Cardiac septum (tissue), 1 donor: ENCODE measurements around the gene SORT1. TPM values are rescaled to one million over a fixed set of nuclear protein-coding genes. Genes with fewer than 3 reads are reported as not detected.
A peak's percentile ranks its signal among the peaks of the same experiment; 100 is the strongest.
"Not testable (repeated sequence)": the region's sequence is repeated elsewhere in the genome, so short reads cannot be mapped to it uniquely, and the experiment has no call there.

Experiments
- DNase-seq: peaks from one replicate; pipeline ENCODE4 v3.0.0-alpha.2; 2020; ENCODE audit warnings: low spot score
- intact Hi-C: fragments of 100-400 bp; cut with DNase I; formaldehyde crosslinking; loops from one replicate; pipeline ENCODE4 v1.14.0; 2022
- total RNA-seq: library from RNA; stranded (reverse); fragmentation: NEBNext Ultra II Directional; extraction: Animal tissue kit (Norgen Biotek cat#: 25700); gene quantifications from one replicate; pipeline ENCODE4 v1.2.1, GENCODE V29; 2021
- donor health status: DM: no; HTN: no; CAD: no.

Gene SORT1
- total RNA-seq, 1 donor from 2014 or later, result 184 TPM

GRCh38 chr1:109309347-109309746 lies 88.4 kb downstream of the SORT1 start:
- no peak for DNase-seq
- intact Hi-C loops, result no loop called here

- intact Hi-C loops, result loop anchor here (2.0 kb wide), 1 partner anchor 91 kb away; no protein-coding TSS in a partner anchor
- DNase-seq, result peak; percentile 79
Measured at GRCh38 chr1:109307274-109308021, 90.3 kb downstream of the SORT1 start.

DNA sequence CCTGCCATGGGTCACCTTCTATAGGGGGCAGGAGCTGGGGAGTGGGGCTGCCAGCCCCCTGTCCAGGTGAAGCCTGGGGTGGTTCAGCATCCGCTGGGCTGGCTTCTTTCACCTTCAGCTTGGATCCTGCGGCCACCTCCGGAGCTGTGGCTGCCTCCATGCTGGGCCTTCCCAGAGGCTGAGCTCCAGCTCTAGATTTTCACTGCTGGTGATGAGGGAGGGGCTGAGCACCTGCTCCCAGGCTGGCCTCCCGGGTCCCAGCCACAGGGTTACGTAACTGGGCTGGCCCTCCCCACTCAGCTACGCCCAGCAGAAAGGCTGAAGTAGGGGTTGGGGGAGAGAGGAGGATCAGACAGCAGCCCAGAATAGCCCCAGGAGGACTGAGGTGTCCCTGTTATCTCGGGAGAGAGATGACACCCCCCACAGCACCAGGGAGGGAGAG lies 90.9 kb downstream of the SORT1 start, which contains the start of gene MYBPHL:
TSS of gene MYBPHL (minus strand) at position 180 of the 442 bp plus-strand sequence. CDS start at position 160, 20 bp downstream.
- intact Hi-C loops, result loop anchor here (2.0 kb wide), 1 partner anchor 92 kb away; no protein-coding TSS in a partner anchor
- DNase-seq, result no peak

- intact Hi-C loops, result loop anchor here (2.0 kb wide), 1 partner anchor 93 kb away; no protein-coding TSS in a partner anchor
- DNase-seq, result not testable (repeated sequence)
Measured at GRCh38 chr1:109305991-109306390, 91.7 kb downstream of the SORT1 start.

DNA sequence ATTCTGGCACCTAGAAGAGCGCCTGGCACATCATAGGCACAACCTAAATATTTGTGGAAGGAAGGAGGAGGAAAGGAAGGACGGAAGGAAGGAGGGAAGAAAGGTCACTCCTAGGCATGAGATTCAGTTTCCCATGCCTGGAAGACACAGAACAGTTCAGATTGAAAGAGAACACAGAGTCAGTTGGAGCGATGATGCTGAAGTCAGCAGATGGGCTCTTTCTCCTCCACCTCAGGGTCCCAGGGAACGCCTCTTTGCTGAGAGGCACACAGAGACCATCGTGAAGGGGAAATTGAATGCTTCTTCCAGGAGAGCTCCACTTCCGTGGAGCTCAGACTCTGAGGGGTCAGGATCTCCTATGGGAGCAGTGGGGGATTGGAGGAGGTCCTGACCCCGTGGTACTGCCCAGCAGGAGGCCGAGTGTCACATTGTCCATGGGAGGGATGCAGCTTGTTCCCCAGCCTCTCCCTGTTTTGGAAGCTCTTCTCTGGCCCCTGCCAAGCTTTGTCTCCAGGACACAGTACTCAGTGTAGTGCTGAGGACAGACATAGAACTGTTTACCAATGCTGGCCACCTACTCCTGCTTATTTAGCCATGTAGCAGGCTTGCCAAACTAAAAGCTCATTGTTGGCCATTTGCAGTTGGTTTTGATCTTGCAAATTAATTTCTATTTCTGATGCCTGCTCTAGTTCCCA lies 93.3 kb downstream of the SORT1 start:
- DNase-seq, result no peak
- intact Hi-C loops, result no loop called here

DNA sequence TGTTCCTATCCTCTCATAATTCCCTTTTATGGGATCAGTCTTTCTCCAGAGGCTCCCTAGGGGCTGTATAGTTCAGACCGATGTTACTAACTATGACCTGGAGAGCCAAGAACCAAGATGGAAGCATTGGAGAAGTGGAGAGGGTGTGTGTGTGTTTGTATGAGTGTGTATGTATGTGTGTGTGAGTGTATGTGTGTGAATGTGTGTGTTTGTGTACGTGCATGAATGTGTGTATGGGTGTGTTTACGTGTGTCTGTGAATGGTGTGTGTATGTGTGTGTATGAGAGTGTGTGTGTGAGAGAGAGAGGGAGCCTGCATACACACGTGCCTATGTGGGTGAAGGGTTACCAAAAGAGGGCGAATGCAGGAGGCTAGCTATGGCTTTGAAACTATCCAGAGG lies 95.8 kb downstream of the SORT1 start:
- no peak for DNase-seq
- intact Hi-C loops, result no loop called here

DNA sequence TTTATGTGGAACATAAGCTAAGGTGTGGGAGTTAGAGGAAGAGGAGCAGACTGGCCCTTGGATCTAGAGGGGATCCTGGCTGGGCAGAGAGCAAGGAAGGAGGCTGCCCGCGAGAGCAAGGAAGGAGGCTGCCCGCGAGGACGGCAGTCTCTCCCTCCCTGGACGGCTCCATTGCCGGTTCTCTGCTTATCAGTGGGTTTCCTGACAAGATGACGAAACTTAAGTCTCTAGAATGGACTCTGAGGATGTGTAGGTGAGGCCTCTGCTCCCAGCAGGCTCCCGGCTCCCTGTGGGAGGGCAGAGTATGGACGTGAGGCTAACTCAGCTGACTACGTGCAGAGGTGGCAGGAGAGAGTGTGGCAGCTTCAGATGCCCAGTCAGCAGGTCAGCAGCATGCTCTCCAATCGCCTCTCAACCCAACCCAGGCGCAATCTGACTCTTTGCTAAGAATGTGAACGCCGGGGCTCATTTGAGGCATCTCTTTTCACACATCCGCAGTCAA lies 97.0 kb downstream of the SORT1 start:
- no peak for DNase-seq
- intact Hi-C loops, result no loop called here

DNA sequence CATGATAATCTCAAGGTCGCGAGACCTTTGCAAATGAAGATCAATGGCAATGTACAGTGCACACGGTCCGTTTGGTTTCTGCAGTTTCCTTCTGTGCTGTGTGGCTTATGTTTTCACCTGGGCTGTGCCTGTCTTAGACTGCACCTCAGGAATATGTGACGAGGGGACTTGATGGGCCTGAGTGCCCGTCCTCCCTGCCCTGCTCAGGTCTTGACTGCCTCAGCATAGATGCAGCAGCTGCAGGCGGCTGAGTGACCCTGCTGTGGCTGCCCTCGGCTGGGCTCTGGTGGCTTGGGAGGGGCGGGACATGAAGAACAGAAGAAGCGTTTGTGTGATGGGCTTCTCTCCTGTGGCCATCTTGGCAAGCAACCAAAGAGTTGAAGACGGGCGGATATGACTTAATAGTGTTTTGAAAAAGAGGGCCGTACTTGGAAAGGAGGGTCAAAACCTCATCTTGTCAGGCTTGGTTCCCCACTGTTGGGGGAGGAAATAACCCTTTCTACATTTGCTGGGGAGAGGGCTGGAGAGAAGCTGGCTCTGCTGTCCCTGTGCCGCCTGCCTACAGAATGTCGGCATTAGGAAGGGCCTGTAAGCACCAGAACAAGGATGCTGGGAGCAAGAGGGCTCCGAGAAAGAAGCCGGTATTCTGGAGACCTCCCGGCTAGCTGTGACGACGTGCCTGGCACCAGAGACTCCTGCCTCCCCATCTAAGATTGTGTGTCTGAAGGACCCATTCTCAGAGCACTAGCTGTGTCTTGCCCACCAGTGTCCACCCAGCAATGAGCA lies 98.0 kb downstream of the SORT1 start:
- DNase-seq, result peak; percentile 83
- intact Hi-C loops, result loop anchor here (2.0 kb wide), 1 partner anchor 17 kb away; the partner anchor contains the start of gene PSRC1

DNA sequence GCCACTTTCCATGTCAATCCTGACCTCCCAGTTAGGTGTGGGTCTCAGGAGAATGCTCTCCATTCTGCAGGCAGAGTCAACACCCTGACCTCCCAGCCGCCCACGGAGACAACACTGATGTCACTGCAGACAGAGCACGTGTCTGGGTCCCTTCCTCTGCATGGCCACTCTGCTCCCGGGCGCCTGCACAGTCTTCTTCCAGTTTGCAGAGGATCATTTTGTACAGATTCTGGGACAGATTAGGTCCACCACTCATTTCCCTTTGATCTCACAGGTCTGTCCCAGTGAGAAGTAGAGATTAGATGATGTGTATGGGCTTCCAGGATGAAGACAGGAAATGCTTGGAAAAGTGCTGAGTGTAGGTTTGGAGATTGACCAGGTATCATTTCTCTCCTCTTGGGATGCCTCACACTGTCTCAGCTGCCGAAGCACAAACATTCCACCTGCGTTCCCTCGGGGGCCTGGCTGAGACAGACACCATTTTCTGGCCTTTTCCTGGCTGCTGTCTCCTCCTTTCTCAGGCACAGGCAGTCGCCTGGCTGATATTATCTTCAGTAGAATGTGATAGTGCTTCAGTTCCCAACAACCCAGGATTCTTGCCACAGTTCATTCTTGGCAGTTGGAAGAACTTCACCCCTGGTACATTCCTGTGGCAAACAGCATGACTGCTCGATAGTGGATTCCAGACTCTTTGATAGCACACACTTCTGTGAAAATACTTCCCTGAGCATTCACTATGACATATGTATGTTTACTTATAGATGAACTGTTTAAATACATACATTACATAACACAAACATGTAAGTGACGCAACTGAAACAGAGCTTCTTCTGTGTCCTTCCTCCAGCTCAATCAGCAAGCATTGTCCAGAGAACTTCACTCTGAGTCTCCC lies 98.8 kb downstream of the SORT1 start:
- DNase-seq, result peak; percentile 81
- intact Hi-C loops, result loop anchor here (2.0 kb wide), 1 partner anchor 16 kb away; the partner anchor contains the start of gene PSRC1

DNA sequence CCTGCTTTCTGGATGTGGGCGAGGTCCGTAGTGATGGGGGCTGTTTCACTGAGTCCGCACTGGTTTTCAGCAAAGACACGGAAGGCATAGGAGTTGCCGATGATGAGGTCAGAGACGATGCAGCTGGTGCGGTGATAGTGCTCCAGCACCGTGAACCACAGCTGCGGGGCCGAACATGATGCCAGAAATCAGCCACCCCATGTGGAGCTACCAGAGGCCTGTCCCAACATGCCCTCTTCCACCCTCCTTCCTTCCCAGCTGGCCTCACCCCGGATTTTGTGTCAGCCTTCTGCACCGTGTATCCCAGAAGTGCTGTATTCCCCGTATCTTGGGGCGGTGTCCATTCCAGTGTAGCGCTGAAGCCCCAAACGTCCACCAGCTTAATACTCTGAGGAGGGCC lies 100.9 kb downstream of the SORT1 start:
- DNase-seq, result no peak
- intact Hi-C loops, result no loop called here

GRCh38 chr1:109295712-109296415 lies 101.9 kb downstream of the SORT1 start:
- DNase-seq, result no peak

DNA sequence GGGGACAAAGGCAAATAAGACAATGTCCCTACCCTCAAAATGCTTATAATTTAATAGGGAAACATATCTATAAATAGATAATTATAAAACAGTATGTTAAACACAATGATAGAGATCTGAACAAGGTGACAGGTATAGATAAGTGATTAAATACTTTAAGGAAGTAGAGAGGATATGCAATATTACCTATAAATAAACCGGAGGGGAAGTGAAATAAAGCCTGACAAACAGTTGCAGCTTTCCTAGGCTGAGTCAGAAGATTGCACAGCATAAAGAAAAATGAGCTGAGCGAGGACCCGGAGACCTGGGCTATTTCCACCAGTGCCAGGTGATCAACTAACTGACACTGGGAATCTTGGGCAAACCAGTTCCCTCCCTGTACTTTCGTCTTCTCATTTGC lies 103.2 kb downstream of the SORT1 start:
- no peak for DNase-seq
- intact Hi-C loops, result no loop called here

More at GRCh38 chr1:109295712-109296415, 101.9 kb downstream of the SORT1 start:
- intact Hi-C loops, result no loop called here

GRCh38 chr1:109293026-109293425 lies 104.7 kb downstream of the SORT1 start:
- DNase-seq, result no peak
- intact Hi-C loops, result no loop called here

GRCh38 chr1:109292364-109292763 lies 105.4 kb downstream of the SORT1 start:
- no peak for DNase-seq
- intact Hi-C loops, result no loop called here

DNA sequence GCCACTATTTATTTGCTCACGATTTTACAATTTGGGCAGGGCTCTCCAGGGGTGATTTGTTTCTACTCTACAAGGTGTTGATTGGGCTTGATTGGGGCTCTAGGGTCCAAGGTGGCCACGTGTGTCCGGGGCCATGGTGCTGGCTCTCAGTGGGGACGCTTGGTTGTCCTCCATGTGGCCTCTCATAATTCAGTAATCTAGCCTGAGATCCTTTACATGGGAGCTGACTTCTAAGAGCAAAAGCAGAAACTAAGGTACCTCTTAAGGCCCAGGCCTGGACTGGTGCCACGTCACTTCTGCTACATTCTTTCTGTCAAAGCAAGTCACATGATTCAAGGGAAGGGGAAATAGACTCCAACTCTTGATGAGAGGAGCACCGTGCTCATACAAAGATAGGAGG lies 106.7 kb downstream of the SORT1 start:
- DNase-seq, result no peak
- intact Hi-C loops, result no loop called here

DNA sequence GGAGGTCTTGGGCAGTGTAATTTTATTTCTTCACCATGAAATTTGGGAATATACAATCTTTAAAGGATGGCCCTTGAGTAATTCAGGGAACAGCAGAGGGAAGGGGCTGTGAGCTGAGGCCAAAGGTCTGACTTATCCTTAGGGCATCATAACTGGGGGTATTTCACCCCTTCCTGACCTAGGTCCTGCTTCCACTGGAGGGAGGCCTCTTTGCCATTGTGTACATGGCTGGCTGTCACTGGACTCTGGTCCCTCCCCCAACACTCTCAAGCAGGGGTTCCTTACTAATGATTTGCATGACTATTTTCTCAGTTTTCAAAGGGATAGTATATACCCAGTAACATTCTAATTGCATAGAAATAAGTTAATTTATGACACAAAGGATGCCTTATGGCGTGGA lies 107.6 kb downstream of the SORT1 start:
- no peak for DNase-seq

GRCh38 chr1:109286762-109287161 lies 111.0 kb downstream of the SORT1 start:
- intact Hi-C loops, result not testable (repeated sequence)

More for the DNA sequence above, 107.6 kb downstream of the SORT1 start:
- intact Hi-C loops, result no loop called here

More at GRCh38 chr1:109286762-109287161, 111.0 kb downstream of the SORT1 start:
- not testable (repeated sequence) for DNase-seq
